Stimulated activated naive B cell treated with anti-CD40 and anti-IgM and Interleukin-4, amounts not matched to agents 10 μg/mL and 1 μg/mL and 100 μg/mL, for 72 hours (primary cell): Measurements from ENCODE around the gene ZNF879.
A peak's percentile ranks its signal among the peaks of the same experiment; 100 is the strongest.

ENCODE experiments used
- ATAC-seq, 2 donors: fragments of 150-1000 bp; cut with Tn5 transposase; replicated peaks; 2 replicates each; pipeline ENCODE4 v1.10.0; 2021; ENCODE audit warnings: moderate library complexity in 1 of 2
- DNase-seq: peaks from one replicate; pipeline ENCODE4 v3.0.0; 2021
- H3K27ac Mint-ChIP-seq: one replicate; pipeline ENCODE4 v1.8.0; 2022; ENCODE audit warnings: mild to moderate bottlenecking, mixed read lengths
- H3K27me3 Mint-ChIP-seq, 2 donors: one replicate each; pipeline ENCODE4 v1.8.0; 2022; ENCODE audit warnings: mixed read lengths in 2 of 2
- H3K36me3 Mint-ChIP-seq, 2 donors: one replicate each; pipeline ENCODE4 v1.8.0; 2022; ENCODE audit warnings: mixed read lengths in 2 of 2, mild to moderate bottlenecking in 1 of 2
- H3K4me1 Mint-ChIP-seq, 2 donors: one replicate each; pipeline ENCODE4 v1.8.0; 2022; ENCODE audit warnings: mixed read lengths in 2 of 2, mild to moderate bottlenecking in 1 of 2
- H3K4me3 Mint-ChIP-seq, 2 donors: one replicate each; pipeline ENCODE4 v1.8.0; 2022; ENCODE audit warnings: mild to moderate bottlenecking in 2 of 2, mixed read lengths in 2 of 2, moderate library complexity in 1 of 2
- H3K9me3 Mint-ChIP-seq, 2 donors: one replicate each; pipeline ENCODE4 v1.8.0; 2022; ENCODE audit warnings: mixed read lengths in 2 of 2, mild to moderate bottlenecking in 1 of 2

The ZNF879 gene

DNA sequence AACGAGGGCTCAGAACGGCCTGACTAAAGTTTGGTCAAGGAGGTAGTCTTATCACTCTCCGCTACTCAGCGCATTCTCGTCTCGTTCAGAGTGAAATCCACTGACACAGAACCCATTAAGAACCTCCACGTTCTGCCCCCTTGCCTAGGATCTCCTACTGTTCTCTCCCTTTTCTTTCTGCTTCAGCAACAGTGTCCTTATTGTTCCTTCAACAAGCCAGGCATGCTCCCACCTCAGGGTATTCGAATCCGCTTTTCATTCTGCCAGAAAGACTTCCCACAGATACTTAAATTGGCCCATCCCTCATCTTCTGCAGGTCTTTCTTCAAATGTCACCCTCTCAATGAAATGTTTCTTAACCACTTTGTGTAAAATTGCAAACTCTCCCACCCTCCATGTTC lies 32.2 kb downstream of the ZNF879 start:
- Mint-ChIP-seq H3K9me3 (peaks cover 9 to 22% of the 10 kb centered on the region in 2 donors), H3K4me3 (no peak overlapping the region), H3K36me3 (peaks cover 5 to 10% of the 10 kb centered on the region in 2 donors), H3K27me3 (peaks cover 10 to 19% of the 10 kb centered on the region in 2 donors), H3K27ac (no peak overlapping the region), H3K4me1 (peaks cover 3% of the 10 kb centered on the region in 2 donors)
- no peak for ATAC-seq
- no peak for DNase-seq

DNA sequence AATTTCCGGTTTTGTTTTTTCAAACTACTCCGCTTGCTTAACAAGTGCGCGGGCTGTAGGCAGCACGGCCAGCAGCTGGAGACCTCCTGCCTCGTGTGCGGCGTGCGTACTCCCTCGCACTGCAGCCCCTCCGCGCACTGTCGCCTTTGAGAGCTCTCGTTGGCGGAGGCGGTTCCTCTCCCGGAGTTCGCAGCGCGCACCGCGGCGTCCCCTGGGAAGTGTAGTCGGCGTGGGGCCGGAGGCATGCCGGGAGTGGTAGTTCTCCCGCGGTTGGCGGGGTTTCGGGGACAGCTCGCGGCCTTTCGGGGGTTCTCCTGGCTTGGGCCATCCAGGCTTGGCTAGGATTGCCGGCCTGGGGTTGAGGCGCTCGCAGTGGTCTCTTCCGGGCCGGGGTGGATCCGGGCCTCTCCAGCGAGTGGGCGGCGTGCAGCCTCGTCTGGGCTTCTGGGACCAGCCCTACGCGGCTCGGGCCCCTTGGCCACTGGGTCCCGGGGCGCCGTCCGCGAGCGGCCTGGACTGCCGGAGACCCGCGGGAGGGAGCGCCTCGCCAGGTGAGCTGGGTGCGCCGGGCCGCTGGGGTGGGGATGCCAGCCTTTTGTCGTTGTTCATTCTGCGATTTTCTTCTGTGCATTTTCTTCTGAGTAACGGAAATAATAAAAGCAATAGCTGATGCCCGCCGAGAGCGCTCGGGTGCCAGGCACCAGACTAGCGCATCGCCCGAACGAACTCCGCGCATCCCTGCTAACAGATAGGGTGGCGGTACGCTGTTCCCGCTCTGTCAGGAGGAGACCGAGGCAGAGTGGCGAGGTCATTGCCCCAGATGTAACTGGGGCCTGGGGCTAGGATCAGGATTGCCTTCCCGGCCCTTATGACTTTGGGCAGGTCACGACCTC lies 36.8 kb downstream of the ZNF879 start, which contains the start of gene ZNF354C:
TSS of gene ZNF354C (plus strand) at position 258 of the 893 bp plus-strand sequence. CDS start 1,696 bp downstream, outside the sequence.
- Mint-ChIP-seq H3K4me3 (peak within 1 kb of the TSS; percentile 86 to 93), H3K36me3 (peaks cover 42 to 46% of the 10 kb centered on the region in 2 donors), H3K9me3 (peaks cover 17 to 25% of the 10 kb centered on the region in 2 donors), H3K4me1 (peaks cover 11 to 25% of the 10 kb centered on the region in 2 donors), H3K27me3 (peaks cover 10 to 12% of the 10 kb centered on the region in 2 donors), H3K27ac (peak within 1 kb of the TSS; percentile 94)
- peak; percentile 98 to 99 for ATAC-seq
- DNase-seq, result peak; percentile 90

DNA sequence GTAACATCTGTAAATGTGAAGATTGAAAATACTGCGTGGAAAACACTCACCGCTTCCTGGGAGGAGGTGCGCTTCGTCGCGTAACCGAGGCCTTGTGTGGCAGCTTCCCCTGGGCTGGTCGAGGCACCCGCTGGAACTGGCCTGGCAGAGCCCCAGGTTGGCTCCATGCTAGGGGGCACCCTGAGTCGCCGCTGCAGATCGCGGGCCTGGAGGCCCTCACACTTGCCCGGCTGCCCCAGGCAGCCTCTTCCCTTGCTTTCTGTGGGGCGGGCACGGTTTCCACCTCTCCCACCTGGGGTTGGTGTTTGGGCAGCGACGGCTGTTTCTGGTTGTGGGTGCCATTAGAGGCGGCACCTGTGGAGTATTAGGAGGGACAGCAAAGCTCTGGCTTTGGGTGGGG lies 37.4 kb downstream of the ZNF879 start:
- peaks cover 48 to 53% of the 10 kb centered on the region in 2 donors for H3K36me3 Mint-ChIP-seq
- peaks cover 20 to 26% of the 10 kb centered on the region in 2 donors for H3K9me3 Mint-ChIP-seq
- no peak for ATAC-seq
- peak overlapping the region; percentile 25 for H3K27ac Mint-ChIP-seq
- no peak for DNase-seq
- H3K4me3 Mint-ChIP-seq, result peak overlapping the region; percentile 86 to 93
- H3K27me3 Mint-ChIP-seq, result peaks cover 9% of the 10 kb centered on the region in 2 donors
- peaks cover 11 to 25% of the 10 kb centered on the region in 2 donors for H3K4me1 Mint-ChIP-seq

DNA sequence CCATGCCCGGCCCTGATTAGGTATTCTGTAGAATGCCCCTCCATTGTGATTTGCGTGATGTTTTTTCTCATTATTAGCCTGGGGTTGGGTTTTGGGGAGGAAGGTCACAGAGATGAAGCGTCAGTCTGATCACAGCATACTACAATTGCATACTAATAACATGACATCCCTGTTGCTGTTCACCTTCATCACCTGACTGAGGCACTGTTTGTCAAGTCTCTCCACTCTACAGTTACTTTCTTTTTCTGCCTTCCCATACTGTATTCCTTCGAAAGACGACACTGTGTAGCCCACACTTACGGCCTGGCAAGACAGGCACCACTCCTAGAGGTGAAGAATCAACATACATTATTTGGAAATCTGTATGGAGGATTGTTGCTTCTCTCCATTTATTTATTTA lies 42.1 kb downstream of the ZNF879 start:
- H3K27ac Mint-ChIP-seq, result no peak overlapping the region
- no peak overlapping the region for H3K4me3 Mint-ChIP-seq
- DNase-seq (no peak), ATAC-seq (no peak)
- H3K36me3 Mint-ChIP-seq, result peaks cover 85 to 86% of the 10 kb centered on the region in 2 donors
- H3K9me3 Mint-ChIP-seq, result peaks cover 25 to 32% of the 10 kb centered on the region in 2 donors
- H3K4me1 Mint-ChIP-seq, result peaks cover 7 to 23% of the 10 kb centered on the region in 2 donors
- no peaks in the 10 kb centered on the region for H3K27me3 Mint-ChIP-seq

DNA sequence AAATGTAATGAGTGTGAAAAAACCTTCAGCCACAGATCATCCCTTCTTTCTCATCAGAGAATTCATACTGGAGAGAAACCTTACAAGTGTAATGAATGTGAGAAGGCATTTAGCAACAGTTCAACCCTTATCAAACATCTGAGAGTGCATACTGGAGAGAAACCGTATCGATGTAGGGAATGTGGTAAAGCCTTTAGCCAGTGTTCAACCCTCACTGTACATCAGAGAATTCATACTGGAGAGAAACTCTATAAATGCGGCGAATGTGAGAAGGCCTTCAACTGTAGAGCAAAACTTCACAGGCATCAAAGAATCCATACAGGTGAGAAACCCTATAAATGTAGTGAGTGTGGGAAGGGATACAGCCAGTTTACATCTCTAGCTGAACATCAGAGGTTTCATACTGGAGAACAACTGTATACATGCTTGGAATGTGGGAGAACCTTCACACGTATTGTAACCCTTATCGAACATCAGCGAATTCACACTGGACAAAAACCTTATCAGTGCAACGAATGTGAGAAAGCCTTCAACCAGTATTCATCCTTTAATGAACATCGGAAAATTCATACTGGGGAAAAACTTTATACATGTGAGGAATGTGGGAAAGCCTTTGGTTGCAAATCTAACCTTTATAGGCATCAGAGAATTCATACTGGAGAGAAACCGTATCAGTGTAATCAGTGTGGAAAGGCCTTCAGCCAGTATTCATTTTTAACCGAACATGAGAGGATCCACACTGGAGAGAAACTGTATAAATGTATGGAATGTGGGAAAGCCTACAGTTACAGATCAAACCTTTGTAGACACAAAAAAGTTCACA lies 55.8 kb downstream of the ZNF879 start:
- Mint-ChIP-seq H3K4me1 (no peaks in the 10 kb centered on the region), H3K27ac (no peak overlapping the region), H3K9me3 (peaks cover 41 to 51% of the 10 kb centered on the region in 2 donors), H3K27me3 (no peaks in the 10 kb centered on the region), H3K36me3 (peaks cover 70 to 75% of the 10 kb centered on the region in 2 donors), H3K4me3 (no peak overlapping the region)
- DNase-seq (no peak), ATAC-seq (no peak)

DNA sequence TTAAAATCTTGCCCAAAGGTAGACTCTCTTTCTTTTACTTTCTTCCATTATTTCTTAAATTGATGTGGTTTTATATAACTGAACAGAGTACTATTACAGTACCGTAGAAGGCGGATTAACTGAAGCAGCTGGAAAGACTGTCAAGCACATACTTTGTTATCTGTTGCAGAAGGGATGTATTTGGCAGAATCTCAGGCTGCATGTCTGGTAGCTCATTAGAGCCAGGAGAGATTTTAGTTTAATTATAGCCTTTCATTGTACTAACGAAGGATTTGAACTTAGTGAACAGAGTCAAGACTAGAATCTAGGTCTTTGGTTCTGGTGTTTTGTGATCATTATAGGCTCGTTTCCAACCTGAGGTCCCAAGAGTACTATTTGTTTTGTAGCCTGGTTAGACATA lies 57.1 kb downstream of the ZNF879 start:
- ATAC-seq (no peak), DNase-seq (no peak)
- Mint-ChIP-seq H3K9me3 (peaks cover 42 to 56% of the 10 kb centered on the region in 2 donors), H3K4me3 (no peak overlapping the region), H3K27me3 (no peaks in the 10 kb centered on the region), H3K36me3 (peaks cover 60 to 69% of the 10 kb centered on the region in 2 donors), H3K4me1 (no peaks in the 10 kb centered on the region), H3K27ac (no peak overlapping the region)
